ENCODE data around the gene CA10.

DNA sequence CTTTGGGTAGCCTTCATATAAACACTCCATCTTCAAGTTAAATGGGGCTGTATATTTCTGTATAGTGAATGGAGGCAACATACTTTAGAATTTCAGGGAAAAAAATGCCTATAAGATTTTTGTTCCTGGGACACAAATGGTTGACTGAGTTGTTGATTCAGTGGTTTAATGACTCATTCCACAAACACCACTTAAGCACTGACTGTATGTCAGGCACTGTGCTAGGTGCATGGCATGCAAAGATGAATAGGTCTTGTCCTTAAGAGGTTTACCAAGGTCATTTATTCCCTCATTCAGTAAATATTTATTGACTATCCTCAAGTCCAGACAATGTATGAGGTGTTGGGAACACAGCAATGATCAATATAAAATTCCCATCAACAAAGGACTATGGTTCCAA lies 417.1 kb downstream of the CA10 start:
- TF ChIP-seq, protein P1, sequence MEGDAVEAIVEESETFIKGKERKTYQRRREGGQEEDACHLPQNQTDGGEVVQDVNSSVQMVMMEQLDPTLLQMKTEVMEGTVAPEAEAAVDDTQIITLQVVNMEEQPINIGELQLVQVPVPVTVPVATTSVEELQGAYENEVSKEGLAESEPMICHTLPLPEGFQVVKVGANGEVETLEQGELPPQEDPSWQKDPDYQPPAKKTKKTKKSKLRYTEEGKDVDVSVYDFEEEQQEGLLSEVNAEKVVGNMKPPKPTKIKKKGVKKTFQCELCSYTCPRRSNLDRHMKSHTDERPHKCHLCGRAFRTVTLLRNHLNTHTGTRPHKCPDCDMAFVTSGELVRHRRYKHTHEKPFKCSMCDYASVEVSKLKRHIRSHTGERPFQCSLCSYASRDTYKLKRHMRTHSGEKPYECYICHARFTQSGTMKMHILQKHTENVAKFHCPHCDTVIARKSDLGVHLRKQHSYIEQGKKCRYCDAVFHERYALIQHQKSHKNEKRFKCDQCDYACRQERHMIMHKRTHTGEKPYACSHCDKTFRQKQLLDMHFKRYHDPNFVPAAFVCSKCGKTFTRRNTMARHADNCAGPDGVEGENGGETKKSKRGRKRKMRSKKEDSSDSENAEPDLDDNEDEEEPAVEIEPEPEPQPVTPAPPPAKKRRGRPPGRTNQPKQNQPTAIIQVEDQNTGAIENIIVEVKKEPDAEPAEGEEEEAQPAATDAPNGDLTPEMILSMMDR (IDR thresholded peaks at IDR 0.05; ENCODE audit: insufficient read depth, low read length, poor library complexity, severe bottlenecking) = no peak
- no peak for TF ChIP-seq EZH2phosphoT487 (conservative IDR thresholded peaks at IDR 0.05; ENCODE audit: low read length)

Data from SU-DHL-6 (cell line).